Peyer's patch (tissue), 4 donors: Measurements from ENCODE around the gene CST4. TPM values are rescaled to one million over a fixed set of nuclear protein-coding genes. Genes with fewer than 3 reads are reported as not detected.
"Not testable (repeated sequence)": the region's sequence is repeated elsewhere in the genome, so short reads cannot be mapped to it uniquely, and the experiment has no call there.

ENCODE experiments used
- DNase-seq, 3 donors: peaks; one replicate each; pipeline ENCODE4 v3.0.0-alpha.2; 2017 to 2019
- H3K27ac ChIP-seq, 4 donors: fragments of 200-600 bp; sonication (generic); one replicate each; pipeline ENCODE4 v1.5.1; 2016 to 2019
- H3K27me3 ChIP-seq, 2 donors: fragments of 200-600 bp; sonication (generic); one replicate each; pipeline ENCODE4 v1.5.1; 2019
- H3K36me3 ChIP-seq, 3 donors: fragments of 200-600 bp; sonication (generic); one replicate each; pipeline ENCODE4 v1.5.1; 2016 to 2019
- H3K4me1 ChIP-seq, 4 donors: fragments of 200-600 bp; sonication (generic); one replicate each; pipeline ENCODE4 v1.5.1; 2016 to 2019
- H3K4me3 ChIP-seq, 4 donors: fragments of 200-600 bp; sonication (generic); 1 replicate in 3 of 4; 2 replicates in 1 of 4; pipeline ENCODE4 v1.5.1; 2016 to 2019; ENCODE audit warnings: mild to moderate bottlenecking in 1 of 4
- H3K9me3 ChIP-seq, 4 donors: fragments of 200-600 bp; sonication (generic); one replicate each; pipeline ENCODE4 v1.5.1; 2016 to 2019; ENCODE audit warnings: mild to moderate bottlenecking in 1 of 4
- CTCF ChIP-seq, 6 experiments: fragments of 450-650 bp in 4 of 6; fragments of 200-600 bp in 2 of 6; sonication (generic) in 1 of 6; IDR thresholded peaks; one replicate each; pipeline ENCODE4 v1.5.1; 2017 to 2019; ENCODE audit warnings: antibody characterized with exemption in 6 of 6, mild to moderate bottlenecking in 3 of 6, moderate library complexity in 1 of 6
- POLR2A ChIP-seq, 2 donors: fragments of 450-650 bp; IDR thresholded peaks; one replicate each; pipeline ENCODE4 v1.5.1; 2017; ENCODE audit warnings: antibody characterized with exemption in 2 of 2, mild to moderate bottlenecking in 2 of 2, moderate library complexity in 2 of 2
- total RNA-seq, 4 donors: library from RNA; depleted of rRNA; stranded (reverse); fragments of >200 nt; gene quantifications; one replicate each; pipeline ENCODE4 v1.1.0, GENCODE V29; 2016

Gene CST4
- total RNA-seq, 4 donors from 2014 or later, result not detected

DNA sequence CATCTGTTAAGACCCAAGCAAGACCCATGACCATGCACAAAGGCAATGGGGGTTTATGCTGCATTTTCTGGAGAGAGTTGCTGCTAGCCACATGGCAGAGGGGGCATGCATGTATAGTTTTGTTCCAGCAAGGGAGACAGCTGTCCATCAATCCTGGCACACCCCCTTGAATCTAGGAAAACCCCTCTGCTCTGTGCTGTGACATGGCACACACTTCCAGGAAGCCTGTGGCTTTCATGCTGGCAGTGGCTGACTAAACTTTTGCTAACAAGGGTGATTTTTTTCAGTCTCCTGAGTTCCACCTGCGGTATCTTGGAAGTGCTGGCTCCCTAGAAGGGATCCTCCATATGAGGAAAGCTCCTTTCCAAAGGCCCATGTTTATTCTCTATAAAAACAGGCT, 9.1 kb upstream of the CST4 start:
- no peak for DNase-seq
- no peaks in the 10 kb centered on the region for H3K9me3 ChIP-seq
- no peak for TF ChIP-seq CTCF (IDR thresholded peaks at IDR 0.05)
- TF ChIP-seq POLR2A (IDR thresholded peaks at IDR 0.05), result no peak
- no peaks in the 10 kb centered on the region for H3K27me3 ChIP-seq
- H3K27ac ChIP-seq, result no peak overlapping the region
- no peaks in the 10 kb centered on the region for H3K4me1 ChIP-seq
- no peak overlapping the region for H3K4me3 ChIP-seq
- H3K36me3 ChIP-seq, result no peaks in the 10 kb centered on the region

DNA sequence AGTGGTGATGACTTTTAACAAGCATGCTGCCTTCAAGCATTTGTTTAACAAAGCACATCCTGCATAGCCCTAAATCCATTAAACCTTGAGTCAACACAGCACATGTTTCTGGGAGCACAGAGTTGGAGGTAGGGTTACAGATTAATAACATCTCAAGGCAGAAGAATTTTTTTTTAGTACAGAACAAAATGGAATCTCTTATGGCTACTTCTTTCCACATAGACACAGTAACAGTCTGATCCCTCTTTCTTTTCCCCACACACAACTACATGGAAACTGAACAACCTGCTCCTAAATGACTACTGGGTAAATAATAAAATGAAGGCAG, 6.2 kb upstream of the CST4 start:
- H3K27ac ChIP-seq, H3K27me3 ChIP-seq, DNase-seq, H3K36me3 ChIP-seq, H3K4me3 ChIP-seq, H3K4me1 ChIP-seq, H3K9me3 ChIP-seq: not testable (repeated sequence)

DNA sequence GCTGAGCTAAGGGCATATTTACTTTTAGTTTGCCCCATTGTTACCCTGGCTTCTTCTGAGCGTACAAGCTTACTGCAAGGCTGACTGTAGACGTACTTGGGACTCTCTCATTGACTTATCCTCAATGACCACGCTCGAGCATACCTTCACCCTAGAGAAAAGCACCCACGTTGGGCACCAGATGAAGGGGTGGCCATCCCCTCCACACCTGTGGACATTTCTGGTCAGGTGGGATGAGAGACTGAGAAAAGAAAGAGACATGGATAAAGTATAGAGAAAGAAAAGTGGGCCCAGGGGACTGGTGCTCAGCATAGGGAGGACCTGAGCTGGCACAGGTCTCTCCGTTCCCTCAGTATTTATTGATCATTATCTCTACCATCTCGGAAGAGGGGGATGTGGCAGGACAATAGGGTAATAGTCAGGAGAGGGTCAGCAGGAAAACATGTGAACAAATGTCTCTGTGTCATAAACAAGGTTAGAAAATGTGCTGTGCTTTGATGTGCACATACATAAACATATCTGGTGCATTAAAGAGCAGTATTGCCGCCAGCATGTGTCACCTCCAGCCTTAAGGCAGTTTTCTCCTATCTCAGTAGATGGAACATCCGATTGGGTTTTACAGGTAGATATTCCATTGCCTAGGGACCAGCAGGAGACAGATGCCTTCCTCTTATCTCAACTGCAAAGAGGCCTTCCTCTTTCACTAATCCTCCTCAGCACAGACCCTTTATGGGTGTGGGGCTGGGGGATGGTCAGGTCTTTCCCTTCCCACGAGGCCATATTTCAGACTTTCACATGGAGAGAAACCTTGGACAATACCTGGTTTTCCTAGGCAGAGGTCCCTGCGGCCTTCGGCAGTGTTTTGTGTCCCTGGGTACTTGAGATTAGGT, 5.6 kb upstream of the CST4 start:
- not testable (repeated sequence) for H3K27ac ChIP-seq, H3K4me3 ChIP-seq, DNase-seq, H3K9me3 ChIP-seq, H3K36me3 ChIP-seq, H3K4me1 ChIP-seq, H3K27me3 ChIP-seq

GRCh38 chr20:23692725-23693619, 4.1 kb upstream of the CST4 start:
- not testable (repeated sequence) for DNase-seq, H3K27ac ChIP-seq

GRCh38 chr20:23691675-23692074, 2.8 kb upstream of the CST4 start:
- DNase-seq, result no peak
- Histone ChIP-seq H3K27me3 (no peaks in the 10 kb centered on the region), H3K27ac (no peak overlapping the region), H3K4me1 (no peaks in the 10 kb centered on the region), H3K4me3 (no peak overlapping the region), H3K36me3 (no peaks in the 10 kb centered on the region), H3K9me3 (no peaks in the 10 kb centered on the region)
- no peak for TF ChIP-seq POLR2A (IDR thresholded peaks at IDR 0.05)
- no peak for TF ChIP-seq CTCF (IDR thresholded peaks at IDR 0.05)

More at GRCh38 chr20:23692725-23693619, 4.1 kb upstream of the CST4 start:
- H3K4me1 ChIP-seq, H3K36me3 ChIP-seq, H3K27me3 ChIP-seq, H3K4me3 ChIP-seq, H3K9me3 ChIP-seq: not testable (repeated sequence)

DNA sequence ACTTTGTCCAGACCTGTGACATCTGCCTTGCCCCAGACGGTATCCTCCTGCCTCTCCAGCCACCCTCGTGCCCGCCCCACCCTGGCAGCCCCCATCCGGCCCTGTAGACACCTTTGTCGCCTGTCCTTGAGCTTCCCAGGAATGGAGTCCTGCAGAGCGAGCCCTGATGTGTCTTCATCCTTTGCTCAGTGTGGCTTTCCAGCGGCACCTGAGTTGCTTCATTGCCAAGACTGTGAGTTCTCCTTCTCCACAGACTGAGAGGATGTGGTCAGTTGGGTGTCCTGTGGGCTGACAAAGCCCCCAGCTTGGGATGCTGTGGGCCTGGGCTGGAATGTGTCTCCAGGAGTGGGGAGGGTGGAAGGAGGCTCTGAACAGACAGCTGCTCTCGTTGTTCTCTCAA, 1.7 kb upstream of the CST4 start:
- Histone ChIP-seq H3K27me3 (no peaks in the 10 kb centered on the region), H3K4me1 (no peaks in the 10 kb centered on the region), H3K4me3 (no peak overlapping the region), H3K36me3 (no peaks in the 10 kb centered on the region), H3K9me3 (no peaks in the 10 kb centered on the region), H3K27ac (no peak overlapping the region)
- TF ChIP-seq POLR2A (IDR thresholded peaks at IDR 0.05) (no peak), CTCF (IDR thresholded peaks at IDR 0.05) (no peak)
- no peak for DNase-seq

DNA sequence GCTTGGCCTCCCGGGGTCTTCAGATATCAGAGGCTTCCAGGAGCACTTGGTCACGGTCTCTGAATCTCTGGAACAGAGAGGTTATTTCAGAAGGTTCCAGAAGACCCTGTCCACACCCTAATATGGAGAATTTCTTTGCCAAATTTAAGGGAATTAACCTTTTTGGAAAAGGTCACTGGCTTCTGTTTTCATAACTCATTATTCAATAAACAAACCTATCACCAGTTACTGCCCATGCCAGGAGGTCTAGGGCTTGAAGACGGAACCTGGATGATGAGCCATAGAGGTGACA, 507 bp upstream of the CST4 start:
- Histone ChIP-seq H3K4me1 (no peaks in the 10 kb centered on the region), H3K9me3 (no peaks in the 10 kb centered on the region), H3K27ac (no peak overlapping the region), H3K4me3 (no peak overlapping the region), H3K36me3 (no peaks in the 10 kb centered on the region), H3K27me3 (no peaks in the 10 kb centered on the region)
- no peak for DNase-seq
- TF ChIP-seq POLR2A (IDR thresholded peaks at IDR 0.05) (no peak), CTCF (IDR thresholded peaks at IDR 0.05) (no peak)
